OCI-LY3 (cell line): ENCODE data around the gene AIPL1.
A peak's percentile ranks its signal among the peaks of the same experiment; 100 is the strongest.

ENCODE experiments used
- H2AFZ ChIP-seq: fragments of 200-600, 300-600 bp; shearing (Covaris generic); 2 replicates; pipeline ENCODE4 v1.6.0; 2014; ENCODE audit warnings: antibody characterized with exemption, low read depth, low read length
- H3K27ac ChIP-seq: fragments of 200-600, 300-600 bp; sonication (generic); 2 replicates; pipeline ENCODE4 v1.5.1; 2014; ENCODE audit warnings: mild to moderate bottlenecking, low read length, moderate library complexity, mixed read lengths
- H3K27me3 ChIP-seq: fragments of 200-600, 300-600 bp; sonication (generic); 2 replicates; pipeline ENCODE4 v1.6.1; 2014; ENCODE audit warnings: low read depth, low read length, mixed read lengths
- H3K36me3 ChIP-seq: fragments of 200-600, 300-600 bp; sonication (generic); replicated peaks from 2 replicates; pipeline ENCODE3; 2014; ENCODE audit warnings: low read depth, low read length, mixed read lengths
- H3K4me1 ChIP-seq: fragments of 300-600, 200-600 bp; sonication (generic); 2 replicates; pipeline ENCODE4 v1.6.1; 2014; ENCODE audit warnings: low read length, mixed read lengths
- H3K4me2 ChIP-seq: fragments of 200-600, 300-600 bp; sonication (generic); 2 replicates; pipeline ENCODE4 v1.6.1; 2014; ENCODE audit warnings: low read length, mixed read lengths
- H3K4me3 ChIP-seq: fragments of 300-600, 200-600 bp; sonication (generic); 2 replicates; pipeline ENCODE4 v1.5.1; 2014; ENCODE audit warnings: antibody characterized with exemption, mild to moderate bottlenecking, low read length, moderate library complexity
- H3K79me2 ChIP-seq: fragments of 300-600, 200-600 bp; shearing (Covaris generic); 2 replicates; pipeline ENCODE4 v1.6.1; 2014; ENCODE audit warnings: mild to moderate bottlenecking, low read length, mixed read lengths
- H3K9ac ChIP-seq: fragments of 300-600, 200-600 bp; shearing (Covaris generic); 2 replicates; pipeline ENCODE4 v1.6.0; 2014; ENCODE audit warnings: mild to moderate bottlenecking, low read length, moderate library complexity
- H3K9me3 ChIP-seq: fragments of 200-600, 300-600 bp; shearing (Covaris generic); 2 replicates; pipeline ENCODE4 v1.6.1; 2014; ENCODE audit warnings: low read length, mixed read lengths; ENCODE audit not compliant: insufficient read depth
- H4K20me1 ChIP-seq: fragments of 200-600, 300-600 bp; sonication (generic); 2 replicates; pipeline ENCODE4 v1.6.1; 2016; ENCODE audit warnings: low read length, mixed read lengths; ENCODE audit not compliant: insufficient read depth
- EZH2phosphoT487 ChIP-seq: fragments of 200-600 bp; shearing (Covaris generic); IDR thresholded peaks from 2 replicates; pipeline ENCODE4 v1.6.1; 2018; ENCODE audit warnings: antibody characterized with exemption, mixed run types, low read depth
- TF ChIP-seq, protein P1 (sequence below): fragments of 200-600, 300-600 bp; sonication (generic); IDR thresholded peaks from 2 replicates; pipeline ENCODE4 v1.5.1; 2014; ENCODE audit warnings: antibody characterized with exemption, low read length, low read depth

Gene AIPL1

DNA sequence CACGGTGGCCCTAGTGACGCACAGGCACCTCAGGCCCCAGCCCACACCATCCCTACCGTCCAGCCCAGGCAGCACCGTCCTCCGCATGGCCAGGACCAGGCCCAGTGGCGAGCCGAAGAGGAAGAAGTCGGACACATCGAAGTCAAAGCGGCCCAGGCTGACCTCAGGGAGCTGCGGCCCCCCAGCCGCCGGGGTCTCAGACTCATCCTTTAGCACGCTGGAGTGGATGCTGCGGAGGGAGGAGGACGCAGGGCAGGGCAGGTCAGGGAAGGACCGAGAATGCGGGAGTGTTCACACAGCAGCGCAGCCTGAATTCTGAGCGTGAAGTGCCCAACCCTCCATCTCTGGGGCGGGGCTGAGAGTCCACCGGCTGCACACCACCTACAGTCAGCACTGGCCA lies 39.5 kb upstream of the AIPL1 start:
- H3K27me3 ChIP-seq: no peaks in the 10 kb centered on the region

DNA sequence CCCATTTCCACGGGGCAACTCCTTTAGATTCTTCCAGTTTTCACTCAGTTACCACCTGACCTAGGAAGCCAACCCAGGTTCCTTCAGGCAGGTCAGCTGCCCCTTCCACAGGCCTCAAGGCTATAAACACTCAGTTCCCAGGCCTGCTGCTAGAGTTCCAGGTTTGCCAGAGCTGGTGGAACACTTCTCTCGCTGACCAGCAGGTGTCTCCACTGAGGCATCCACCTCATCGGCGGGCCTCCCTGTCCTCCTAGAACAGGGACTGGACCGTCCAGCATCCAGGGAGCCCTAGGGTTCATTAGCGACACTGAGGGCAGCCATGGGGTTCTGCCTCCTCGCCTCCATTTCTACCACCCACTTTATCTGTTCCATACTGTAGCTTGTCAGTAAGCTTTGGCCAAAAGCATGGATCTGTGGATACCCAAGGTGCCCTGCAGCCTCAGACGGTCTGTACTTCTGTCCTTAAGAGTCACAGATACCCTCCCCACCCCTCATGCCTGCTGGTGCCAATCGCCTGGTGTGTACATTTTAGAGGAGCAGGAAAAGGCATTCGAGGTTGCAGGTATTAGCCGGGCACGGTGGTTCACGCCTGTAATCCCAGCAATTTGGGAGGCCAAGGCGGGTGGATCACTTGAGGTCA lies 38.3 kb upstream of the AIPL1 start:
- no peaks in the 10 kb centered on the region for H4K20me1 ChIP-seq
- H3K4me1 ChIP-seq: no peaks in the 10 kb centered on the region
- TF ChIP-seq, protein P1, sequence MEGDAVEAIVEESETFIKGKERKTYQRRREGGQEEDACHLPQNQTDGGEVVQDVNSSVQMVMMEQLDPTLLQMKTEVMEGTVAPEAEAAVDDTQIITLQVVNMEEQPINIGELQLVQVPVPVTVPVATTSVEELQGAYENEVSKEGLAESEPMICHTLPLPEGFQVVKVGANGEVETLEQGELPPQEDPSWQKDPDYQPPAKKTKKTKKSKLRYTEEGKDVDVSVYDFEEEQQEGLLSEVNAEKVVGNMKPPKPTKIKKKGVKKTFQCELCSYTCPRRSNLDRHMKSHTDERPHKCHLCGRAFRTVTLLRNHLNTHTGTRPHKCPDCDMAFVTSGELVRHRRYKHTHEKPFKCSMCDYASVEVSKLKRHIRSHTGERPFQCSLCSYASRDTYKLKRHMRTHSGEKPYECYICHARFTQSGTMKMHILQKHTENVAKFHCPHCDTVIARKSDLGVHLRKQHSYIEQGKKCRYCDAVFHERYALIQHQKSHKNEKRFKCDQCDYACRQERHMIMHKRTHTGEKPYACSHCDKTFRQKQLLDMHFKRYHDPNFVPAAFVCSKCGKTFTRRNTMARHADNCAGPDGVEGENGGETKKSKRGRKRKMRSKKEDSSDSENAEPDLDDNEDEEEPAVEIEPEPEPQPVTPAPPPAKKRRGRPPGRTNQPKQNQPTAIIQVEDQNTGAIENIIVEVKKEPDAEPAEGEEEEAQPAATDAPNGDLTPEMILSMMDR: peak; percentile 69
- TF ChIP-seq EZH2phosphoT487: no peak
- H2AFZ ChIP-seq: no peak overlapping the region
- no peaks in the 10 kb centered on the region for H3K79me2 ChIP-seq
- H3K36me3 ChIP-seq: no peaks in the 10 kb centered on the region
- H3K27ac ChIP-seq: no peak overlapping the region
- H3K4me3 ChIP-seq: no peak overlapping the region
- H3K27me3 ChIP-seq: no peaks in the 10 kb centered on the region
- no peak overlapping the region for H3K4me2 ChIP-seq
- H3K9ac ChIP-seq: no peak overlapping the region
- no peaks in the 10 kb centered on the region for H3K9me3 ChIP-seq

More for the DNA sequence above, 39.5 kb upstream of the AIPL1 start:
- H3K4me2 ChIP-seq: no peak overlapping the region
- no peaks in the 10 kb centered on the region for H3K36me3 ChIP-seq
- H3K4me1 ChIP-seq: no peaks in the 10 kb centered on the region
- TF ChIP-seq EZH2phosphoT487: no peak
- TF ChIP-seq, protein P1: no peak
- no peaks in the 10 kb centered on the region for H3K9me3 ChIP-seq
- no peaks in the 10 kb centered on the region for H4K20me1 ChIP-seq
- no peaks in the 10 kb centered on the region for H3K79me2 ChIP-seq
- H3K4me3 ChIP-seq: no peak overlapping the region
- H2AFZ ChIP-seq: no peak overlapping the region
- no peak overlapping the region for H3K9ac ChIP-seq
- H3K27ac ChIP-seq: no peak overlapping the region

DNA sequence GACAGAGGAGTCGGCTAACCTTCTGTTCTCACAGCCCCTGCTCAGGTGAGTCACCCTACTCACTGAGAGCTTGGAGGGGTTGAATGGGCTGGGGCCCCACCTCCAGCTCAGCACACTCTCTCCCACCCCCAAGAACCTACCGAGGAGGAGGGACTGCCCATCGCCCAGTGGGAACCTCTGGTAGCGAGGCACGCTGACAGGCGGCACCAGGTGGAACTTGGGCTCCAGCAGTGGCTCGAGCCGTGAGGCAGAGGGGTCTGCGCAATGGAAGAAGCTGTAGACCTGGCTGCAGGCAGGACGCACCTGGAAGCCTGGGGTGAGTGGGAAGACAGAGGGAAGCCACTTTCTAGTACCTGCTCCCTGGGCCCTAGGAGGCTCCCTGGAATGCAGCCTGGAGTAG lies 37.6 kb upstream of the AIPL1 start:
- TF ChIP-seq, protein P1: no peak
- no peak for TF ChIP-seq EZH2phosphoT487
- no peaks in the 10 kb centered on the region for H3K9me3 ChIP-seq
- no peak overlapping the region for H2AFZ ChIP-seq
- no peaks in the 10 kb centered on the region for H3K36me3 ChIP-seq
- H3K27ac ChIP-seq: no peak overlapping the region
- no peaks in the 10 kb centered on the region for H3K27me3 ChIP-seq
- no peak overlapping the region for H3K4me3 ChIP-seq
- no peaks in the 10 kb centered on the region for H3K4me1 ChIP-seq
- no peaks in the 10 kb centered on the region for H4K20me1 ChIP-seq
- H3K9ac ChIP-seq: no peak overlapping the region
- H3K79me2 ChIP-seq: no peaks in the 10 kb centered on the region
- H3K4me2 ChIP-seq: no peak overlapping the region

DNA sequence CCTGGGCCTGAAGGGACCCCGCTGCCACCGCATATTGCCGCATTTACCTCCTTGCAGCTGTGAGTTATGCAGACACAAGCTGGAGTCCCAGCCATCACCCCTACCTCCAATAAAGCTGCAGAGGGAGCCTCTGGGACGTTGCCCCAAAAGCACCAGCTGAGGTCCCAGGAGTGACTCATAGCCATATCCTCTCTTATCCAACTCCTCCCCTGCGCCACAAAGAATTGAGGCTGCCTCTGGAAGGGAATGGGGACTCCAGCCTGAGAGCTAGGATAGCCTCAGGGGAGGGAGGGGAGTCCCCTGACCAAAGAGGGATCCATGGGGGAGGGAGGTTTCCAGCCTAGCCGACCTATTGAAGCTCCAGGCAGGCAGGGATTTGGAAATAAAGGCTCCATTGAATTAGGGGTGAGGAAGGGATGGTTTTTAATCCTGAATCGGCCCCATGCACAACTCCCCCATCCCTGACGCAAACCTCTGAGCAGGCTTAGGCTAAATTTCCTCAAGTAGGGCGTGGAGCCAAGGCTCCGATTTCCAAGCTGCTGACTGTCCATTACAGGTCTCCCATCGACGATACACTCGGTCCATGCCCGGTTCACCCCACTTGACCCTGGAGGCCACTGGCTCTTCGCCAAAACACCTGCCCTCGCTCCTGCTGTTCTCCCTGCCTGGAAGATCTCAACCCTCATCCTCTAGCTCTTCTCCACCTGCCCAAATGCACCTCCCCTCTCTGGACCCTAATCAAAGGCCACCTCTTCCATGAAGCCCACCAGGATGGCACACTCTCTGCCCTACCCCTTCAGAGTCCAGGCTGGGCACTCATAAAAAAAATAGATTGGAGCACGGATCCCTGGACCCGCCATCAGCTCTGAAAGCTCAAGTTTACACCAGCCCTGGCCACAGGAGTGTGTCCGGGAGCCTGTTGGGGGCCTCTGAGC lies 36.9 kb upstream of the AIPL1 start:
- no peaks in the 10 kb centered on the region for H3K27me3 ChIP-seq
- TF ChIP-seq, protein P1: no peak
- TF ChIP-seq EZH2phosphoT487: no peak
- H3K36me3 ChIP-seq: no peaks in the 10 kb centered on the region
- no peak overlapping the region for H3K4me3 ChIP-seq
- no peaks in the 10 kb centered on the region for H4K20me1 ChIP-seq
- no peak overlapping the region for H3K27ac ChIP-seq
- no peaks in the 10 kb centered on the region for H3K9me3 ChIP-seq
- H3K79me2 ChIP-seq: no peaks in the 10 kb centered on the region
- no peak overlapping the region for H2AFZ ChIP-seq
- no peaks in the 10 kb centered on the region for H3K4me1 ChIP-seq
- no peak overlapping the region for H3K4me2 ChIP-seq
- H3K9ac ChIP-seq: no peak overlapping the region
